ENCODE data around the gene RTEL1.

Gene RTEL1

GRCh38 chr20:63700199-63701050 lies 42.3 kb downstream of the RTEL1 start:
- no peak for DNase-seq (ENCODE audit: low read depth in 3 of 3)

- DNase-seq (ENCODE audit: low read depth in 3 of 3): no peak
Measured at GRCh38 chr20:63701051-63701328, 42.9 kb downstream of the RTEL1 start.

- no peak for DNase-seq (ENCODE audit: low read depth in 3 of 3)
Measured at GRCh38 chr20:63701329-63702035, 43.4 kb downstream of the RTEL1 start.

- DNase-seq (ENCODE audit: low read depth in 3 of 3): no peak
Measured at GRCh38 chr20:63702036-63702665, 44.0 kb downstream of the RTEL1 start.

GRCh38 chr20:63702751-63703470 lies 44.8 kb downstream of the RTEL1 start:
- DNase-seq (ENCODE audit: low read depth in 3 of 3): no peak

- no peak for DNase-seq (ENCODE audit: low read depth in 3 of 3)
Measured at GRCh38 chr20:63703471-63703975, 45.4 kb downstream of the RTEL1 start.

- no peak for DNase-seq (ENCODE audit: low read depth in 3 of 3)
Measured at GRCh38 chr20:63703976-63704748, 46.0 kb downstream of the RTEL1 start.

GRCh38 chr20:63704749-63705117 lies 46.6 kb downstream of the RTEL1 start:
- no peak for DNase-seq (ENCODE audit: low read depth in 3 of 3)

GRCh38 chr20:63705232-63706026 lies 47.3 kb downstream of the RTEL1 start:
- no peak for DNase-seq (ENCODE audit: low read depth in 3 of 3)

- no peak for DNase-seq (ENCODE audit: low read depth in 3 of 3)
Measured at GRCh38 chr20:63706027-63706695, 48.0 kb downstream of the RTEL1 start.

GRCh38 chr20:63706852-63707557 lies 48.9 kb downstream of the RTEL1 start:
- DNase-seq (ENCODE audit: low read depth in 3 of 3): peak in 1 of 3 donors; percentile 56

GRCh38 chr20:63707558-63708300 lies 49.6 kb downstream of the RTEL1 start, which contains the start of the genes ARFRP1 and ZGPAT:
Gene ARFRP1, minus strand, starts transcription at chr20:63707976. Its CDS starts 885 bp downstream, at chr20:63707091.
Gene ZGPAT, plus strand, starts transcription at chr20:63708039. Its CDS starts 542 bp downstream, at chr20:63708581.
- peak; percentile 71 to 83 (median 73) for DNase-seq (ENCODE audit: low read depth in 3 of 3)

- DNase-seq (ENCODE audit: low read depth in 3 of 3): no peak
Measured at GRCh38 chr20:63708301-63709148, 50.4 kb downstream of the RTEL1 start.

- no peak for DNase-seq (ENCODE audit: low read depth in 3 of 3)
Measured at GRCh38 chr20:63709149-63709527, 51.0 kb downstream of the RTEL1 start.

GRCh38 chr20:63711085-63711645 lies 53.1 kb downstream of the RTEL1 start:
- DNase-seq (ENCODE audit: low read depth in 3 of 3): no peak

- DNase-seq (ENCODE audit: low read depth in 3 of 3): no peak
Measured at GRCh38 chr20:63712191-63712590, 54.1 kb downstream of the RTEL1 start.

- DNase-seq (ENCODE audit: low read depth in 3 of 3): no peak
Measured at GRCh38 chr20:63714858-63715257, 56.7 kb downstream of the RTEL1 start.

Measured in stimulated activated CD4-positive, alpha-beta T cell treated with anti-CD3 and anti-CD28 coated beads, TNF-alpha, amount 100 ng/mL, for 48 hours (primary cell).